Type B pancreatic cell (in vitro differentiated cells): ENCODE data around the gene HCFC1. TPM values are rescaled to one million over a fixed set of nuclear protein-coding genes. Genes with fewer than 3 reads are reported as not detected.

ENCODE experiments used
- DNase-seq: peaks from one replicate; pipeline ENCODE4 v3.0.0; 2021; ENCODE audit warnings: mixed read lengths; ENCODE audit not compliant: unreplicated experiment; ENCODE audit errors: extremely low spot score
- H3K27ac Mint-ChIP-seq: 2 replicates; pipeline ENCODE4 v1.8.0; 2021; ENCODE audit warnings: mild to moderate bottlenecking, mixed read lengths
- H3K27me3 Mint-ChIP-seq: 2 replicates; pipeline ENCODE4 v1.8.0; 2021; ENCODE audit warnings: mixed read lengths
- H3K36me3 Mint-ChIP-seq: 2 replicates; pipeline ENCODE4 v1.8.0; 2021; ENCODE audit warnings: mixed read lengths
- H3K4me1 Mint-ChIP-seq: one replicate; pipeline ENCODE4 v1.8.0; 2021; ENCODE audit warnings: mixed read lengths; ENCODE audit not compliant: unreplicated experiment
- H3K4me3 Mint-ChIP-seq: 2 replicates; pipeline ENCODE4 v1.8.0; 2021; ENCODE audit warnings: mild to moderate bottlenecking, mixed read lengths
- H3K9me3 Mint-ChIP-seq: 2 replicates; pipeline ENCODE4 v1.8.0; 2021; ENCODE audit warnings: mixed read lengths
- CTCF ChIP-seq: fragments of 200-600 bp; sonication (generic); conservative IDR thresholded peaks from 2 replicates; pipeline ENCODE4 v1.5.0; 2021; ENCODE audit warnings: antibody characterized with exemption, mild to moderate bottlenecking
- total RNA-seq: library from RNA; stranded (reverse); gene quantifications from 2 replicates; pipeline ENCODE4 v1.2.1, GENCODE V29; 2021; ENCODE audit warnings: low replicate concordance

The HCFC1 gene
- total RNA-seq, 1 donor from 2014 or later: 98.0 TPM

GRCh38 chrX:153957224-153957623 is 14.4 kb downstream of the HCFC1 start:
- Mint-ChIP-seq H3K27me3 (no peaks in the 10 kb centered on the region), H3K9me3 (no peaks in the 10 kb centered on the region), H3K27ac (no peak overlapping the region), H3K36me3 (peaks cover 7% of the 10 kb centered on the region), H3K4me3 (no peak overlapping the region), H3K4me1 (no peaks in the 10 kb centered on the region)
- no peak for TF ChIP-seq CTCF
- DNase-seq: no peak

GRCh38 chrX:153956044-153956907 is 15.3 kb downstream of the HCFC1 start:
- no peak overlapping the region for H3K27ac Mint-ChIP-seq
- peaks cover 7% of the 10 kb centered on the region for H3K36me3 Mint-ChIP-seq
- H3K4me3 Mint-ChIP-seq: no peak overlapping the region
- no peak for TF ChIP-seq CTCF
- no peaks in the 10 kb centered on the region for H3K9me3 Mint-ChIP-seq
- H3K27me3 Mint-ChIP-seq: no peaks in the 10 kb centered on the region
- H3K4me1 Mint-ChIP-seq: no peaks in the 10 kb centered on the region
- no peak for DNase-seq

- no peak for DNase-seq
- Mint-ChIP-seq H3K9me3 (no peaks in the 10 kb centered on the region), H3K4me3 (no peak overlapping the region), H3K36me3 (peaks cover 6% of the 10 kb centered on the region), H3K27me3 (no peaks in the 10 kb centered on the region), H3K27ac (no peak overlapping the region), H3K4me1 (no peaks in the 10 kb centered on the region)
- TF ChIP-seq CTCF: no peak
These were observed 16.3 kb downstream of the HCFC1 start for GRCh38 chrX:153955228-153955732.

- H3K9me3 Mint-ChIP-seq: no peaks in the 10 kb centered on the region
- peaks cover 7% of the 10 kb centered on the region for H3K36me3 Mint-ChIP-seq
- no peaks in the 10 kb centered on the region for H3K27me3 Mint-ChIP-seq
- H3K4me3 Mint-ChIP-seq: no peak overlapping the region
- no peaks in the 10 kb centered on the region for H3K4me1 Mint-ChIP-seq
- DNase-seq: no peak
- TF ChIP-seq CTCF: no peak
- H3K27ac Mint-ChIP-seq: no peak overlapping the region
These were observed 16.9 kb downstream of the HCFC1 start for GRCh38 chrX:153954558-153955227.

GRCh38 chrX:153953892-153954557 is 17.6 kb downstream of the HCFC1 start:
- TF ChIP-seq CTCF: peak; percentile 36
- Mint-ChIP-seq H3K4me1 (peaks cover 3% of the 10 kb centered on the region), H3K4me3 (no peak overlapping the region), H3K27me3 (no peaks in the 10 kb centered on the region), H3K36me3 (peaks cover 7% of the 10 kb centered on the region), H3K9me3 (no peaks in the 10 kb centered on the region), H3K27ac (no peak overlapping the region)
- DNase-seq: no peak
